Chondrocyte (in vitro differentiated cells): ENCODE data around the gene NXPH2. TPM values are rescaled to one million over a fixed set of nuclear protein-coding genes. Genes with fewer than 3 reads are reported as not detected.

Experiments
- DNase-seq: peaks from one replicate; pipeline ENCODE4 v3.0.0; 2021; ENCODE audit warnings: mixed read lengths, low spot score
- H3K27ac Mint-ChIP-seq: one replicate; pipeline ENCODE4 v1.8.0; 2021; ENCODE audit warnings: mild to moderate bottlenecking, moderate library complexity, mixed read lengths; ENCODE audit not compliant: unreplicated experiment
- H3K27me3 Mint-ChIP-seq: 2 replicates; pipeline ENCODE4 v1.8.0; 2021; ENCODE audit warnings: low read depth, mixed read lengths
- H3K36me3 Mint-ChIP-seq: 2 replicates; pipeline ENCODE4 v1.8.0; 2021; ENCODE audit warnings: low read depth, mixed read lengths
- H3K4me1 Mint-ChIP-seq: 2 replicates; pipeline ENCODE4 v1.8.0; 2021; ENCODE audit warnings: low read depth, mild to moderate bottlenecking, mixed read lengths
- H3K4me3 Mint-ChIP-seq: one replicate; pipeline ENCODE4 v1.8.0; 2021; ENCODE audit warnings: mild to moderate bottlenecking, moderate library complexity, mixed read lengths; ENCODE audit not compliant: unreplicated experiment
- H3K9me3 Mint-ChIP-seq: 2 replicates; pipeline ENCODE4 v1.8.0; 2021; ENCODE audit warnings: low read depth, mixed read lengths
- CTCF ChIP-seq: fragments of 200-600 bp; sonication (generic); IDR thresholded peaks from 2 replicates; pipeline ENCODE4 v1.5.0; 2021; ENCODE audit warnings: antibody characterized with exemption, mild to moderate bottlenecking, moderate library complexity
- total RNA-seq: library from RNA; stranded (reverse); gene quantifications from 3 replicates; pipeline ENCODE4 v1.2.1, GENCODE V29; 2021

NXPH2 gene
- total RNA-seq, 1 donor from 2014 or later, result not detected

- peaks cover 6% of the 10 kb centered on the region for H3K9me3 Mint-ChIP-seq
- H3K27ac Mint-ChIP-seq, result peak overlapping the region; percentile 70
- H3K36me3 Mint-ChIP-seq, result peaks cover 2% of the 10 kb centered on the region
- no peak overlapping the region for H3K4me3 Mint-ChIP-seq
- H3K4me1 Mint-ChIP-seq, result peaks cover 4% of the 10 kb centered on the region
- H3K27me3 Mint-ChIP-seq, result peaks cover 9% of the 10 kb centered on the region
- no peak for TF ChIP-seq CTCF
- DNase-seq, result no peak
Observed at GRCh38 chr2:138632066-138632620, 148.0 kb downstream of the NXPH2 start.

- Mint-ChIP-seq H3K27me3 (peaks cover 9% of the 10 kb centered on the region), H3K9me3 (peaks cover 6% of the 10 kb centered on the region), H3K4me3 (no peak overlapping the region), H3K36me3 (peaks cover 2% of the 10 kb centered on the region), H3K4me1 (peaks cover 4% of the 10 kb centered on the region), H3K27ac (no peak overlapping the region)
- DNase-seq, result no peak
- no peak for TF ChIP-seq CTCF
Observed at GRCh38 chr2:138630164-138630563, 150.0 kb downstream of the NXPH2 start.

GRCh38 chr2:138626148-138626547 is 154.0 kb downstream of the NXPH2 start:
- peaks cover 16% of the 10 kb centered on the region for H3K27me3 Mint-ChIP-seq
- no peak overlapping the region for H3K4me3 Mint-ChIP-seq
- H3K4me1 Mint-ChIP-seq, result no peaks in the 10 kb centered on the region
- TF ChIP-seq CTCF, result no peak
- H3K36me3 Mint-ChIP-seq, result no peaks in the 10 kb centered on the region
- no peak overlapping the region for H3K27ac Mint-ChIP-seq
- no peaks in the 10 kb centered on the region for H3K9me3 Mint-ChIP-seq
- DNase-seq, result no peak

GRCh38 chr2:138622613-138623012 is 157.6 kb downstream of the NXPH2 start:
- H3K9me3 Mint-ChIP-seq, result no peaks in the 10 kb centered on the region
- H3K36me3 Mint-ChIP-seq, result no peaks in the 10 kb centered on the region
- no peak overlapping the region for H3K4me3 Mint-ChIP-seq
- H3K4me1 Mint-ChIP-seq, result no peaks in the 10 kb centered on the region
- TF ChIP-seq CTCF, result no peak
- no peak overlapping the region for H3K27ac Mint-ChIP-seq
- H3K27me3 Mint-ChIP-seq, result peaks cover 24% of the 10 kb centered on the region
- DNase-seq, result no peak

- Mint-ChIP-seq H3K4me3 (no peak overlapping the region), H3K27ac (no peak overlapping the region), H3K36me3 (no peaks in the 10 kb centered on the region), H3K4me1 (no peaks in the 10 kb centered on the region), H3K9me3 (no peaks in the 10 kb centered on the region), H3K27me3 (peaks cover 28% of the 10 kb centered on the region)
- TF ChIP-seq CTCF, result no peak
- no peak for DNase-seq
Observed at GRCh38 chr2:138621139-138621538, 159.1 kb downstream of the NXPH2 start.
